GM12878 (cell line): ENCODE measurements around the gene SSB. TPM values are rescaled to one million over a fixed set of nuclear protein-coding genes. Genes with fewer than 3 reads are reported as not detected.

Experiments used
- ATF7 ChIP-seq: fragments of 450-650 bp; IDR thresholded peaks from 2 replicates; pipeline ENCODE4 v1.6.1; 2016; ENCODE audit warnings: low read depth, mild to moderate bottlenecking
- BHLHE40 ChIP-seq, 2 experiments: fragments of 450-650 bp in 1 of 2; IDR thresholded peaks; 2 replicates each; pipeline ENCODE4 v1.6.1; 2011 to 2017; ENCODE audit warnings: low read depth in 2 of 2, borderline replicate concordance in 1 of 2, improper control_type of control experiment in 1 of 2, low read length in 1 of 2, mild to moderate bottlenecking in 1 of 2
- BRCA1 ChIP-seq: IDR thresholded peaks from 2 replicates; pipeline ENCODE4 v1.6.1; 2011; ENCODE audit warnings: low read depth, low read length, improper control_type of control experiment
- CHD4 ChIP-seq: fragments of 200-600 bp; sonication (generic); IDR thresholded peaks from 2 replicates; pipeline ENCODE4 v1.6.1; 2016; ENCODE audit warnings: mild to moderate bottlenecking
- E2F8 ChIP-seq: fragments of 450-650 bp; IDR thresholded peaks from 2 replicates; pipeline ENCODE4 v1.6.1; 2018; ENCODE audit warnings: mild to moderate bottlenecking, low read depth, moderate library complexity; ENCODE audit not compliant: partially characterized antibody
- FOXK2 ChIP-seq: fragments of 450-650 bp; IDR thresholded peaks from 2 replicates; pipeline ENCODE4 v1.6.1; 2017; ENCODE audit warnings: mild to moderate bottlenecking, moderate library complexity
- HDGF ChIP-seq: fragments of 450-650 bp; IDR thresholded peaks from 2 replicates; pipeline ENCODE4 v1.6.1; 2016; ENCODE audit warnings: antibody characterized with exemption
- JUNB ChIP-seq: IDR thresholded peaks from 2 replicates; pipeline ENCODE4 v1.6.1; 2016; ENCODE audit warnings: antibody characterized with exemption, mild to moderate bottlenecking
- KLF5 ChIP-seq: fragments of 450-650 bp; IDR thresholded peaks from 2 replicates; pipeline ENCODE4 v1.6.1; 2014; ENCODE audit warnings: mild to moderate bottlenecking; ENCODE audit not compliant: partially characterized antibody
- MAX ChIP-seq: IDR thresholded peaks from 2 replicates; pipeline ENCODE4 v1.6.1; 2012; ENCODE audit warnings: low read depth, low read length, improper control_type of control experiment
- SMARCA5 ChIP-seq: fragments of 450-650 bp; IDR thresholded peaks from 2 replicates; pipeline ENCODE4 v1.6.1; 2017; ENCODE audit warnings: mild to moderate bottlenecking
- SREBF1 ChIP-seq: IDR thresholded peaks from 2 replicates; pipeline ENCODE4 v1.6.1; 2012; ENCODE audit warnings: mild to moderate bottlenecking, low read length
- SRF ChIP-seq, 2 experiments: IDR thresholded peaks; 2 replicates each; pipeline ENCODE4 v1.6.1; 2011; ENCODE audit warnings: low read depth in 2 of 2, low read length in 2 of 2, mild to moderate bottlenecking in 1 of 2, moderate library complexity in 1 of 2
- TARDBP ChIP-seq: IDR thresholded peaks from 2 replicates; pipeline ENCODE4 v1.6.1; 2016; ENCODE audit warnings: borderline replicate concordance
- ZBTB33 ChIP-seq: fragments of 450-650 bp; IDR thresholded peaks from 2 replicates; pipeline ENCODE4 v1.6.1; 2017; ENCODE audit warnings: mild to moderate bottlenecking
- ZNF24 ChIP-seq: fragments of 450-650 bp; IDR thresholded peaks from 2 replicates; pipeline ENCODE4 v1.6.1; 2017; ENCODE audit warnings: antibody characterized with exemption, mild to moderate bottlenecking
- ZNF384 ChIP-seq: IDR thresholded peaks from 2 replicates; pipeline ENCODE4 v1.6.1; 2012; ENCODE audit warnings: low read depth, mild to moderate bottlenecking, low read length, improper control_type of control experiment, borderline replicate concordance
- polyA plus RNA-seq, 11 experiments: library from polyadenylated mRNA; depleted of rRNA in 4 of 11; unstranded in 6 of 11; stranded (reverse) in 5 of 11; fragments of >200 nt; fragmentation: Nextera tagmentation in 4 of 11; fragmentation: Illumina TruSeq in 1 of 11; extraction: Ambion mirVana in 4 of 11; extraction: Trizol in 1 of 11; gene quantifications; 1 replicate in 1 of 11; 2 replicates in 10 of 11; pipeline versions ENCODE4 v1.2.1 to v1.2.3, GENCODE V29; 2011 to 2016; ENCODE audit warnings: inconsistent platforms in 2 of 11, missing spikeins in 2 of 11, low read depth in 1 of 11
- total RNA-seq, 4 experiments: library from RNA; depleted of rRNA in 3 of 4; stranded (reverse); fragments of >200 nt in 3 of 4; fragmentation: Illumina TruSeq in 1 of 4; extraction: Trizol in 1 of 4; gene quantifications; 2 replicates each; pipeline versions ENCODE4 v1.2.1 to v1.2.3, GENCODE V29; 2013 to 2021
- TF ChIP-seq, protein P1 (sequence below): fragments of 450-650 bp; formaldehyde crosslinking; IDR thresholded peaks from 2 replicates; pipeline ENCODE4 v1.4.0; 2022; ENCODE audit warnings: mild to moderate bottlenecking, moderate library complexity
- TF ChIP-seq, protein P2 (sequence below): fragments of 150-350 bp; IDR thresholded peaks from 2 replicates; pipeline ENCODE4 v1.6.1; 2016; ENCODE audit warnings: low read depth, low read length

Gene SSB
- total and polyA plus RNA-seq, 10 of the 15 experiments (the other 5 are each of a cell fraction or from before 2014, with no cell fraction given) = 103 to 313 (median 200) TPM

DNA sequence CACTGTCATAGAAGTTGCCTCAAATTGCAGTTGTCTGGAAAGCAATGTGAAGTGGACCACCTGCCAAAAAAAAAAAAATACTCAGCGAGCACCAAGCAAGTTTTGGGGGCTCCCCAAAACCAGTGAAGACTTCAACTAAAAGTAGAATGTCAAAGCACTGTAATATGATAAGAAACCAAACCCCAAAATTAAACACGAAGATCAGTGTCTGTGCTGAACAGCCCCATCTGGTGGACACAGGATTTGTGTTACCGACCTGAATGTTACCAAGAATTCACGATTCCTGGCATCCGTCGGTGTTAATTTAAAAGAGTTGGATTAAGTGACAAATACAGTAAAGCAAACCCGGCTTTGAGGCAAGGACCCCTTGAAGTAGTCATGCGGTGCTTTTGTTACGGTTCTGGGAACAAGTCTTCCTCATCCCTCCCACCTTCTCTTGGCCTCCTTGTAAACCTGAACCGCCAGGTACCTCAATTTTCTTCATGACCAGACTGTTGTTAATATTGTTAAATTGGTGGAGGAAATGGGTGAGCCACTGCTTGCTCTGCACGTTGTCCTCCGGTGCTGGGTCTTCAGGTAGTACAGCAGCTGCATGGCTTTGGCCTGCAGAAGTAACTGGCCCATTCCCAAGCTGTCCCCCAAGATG lies 31.3 kb upstream of the SSB start (continued):
- TF ChIP-seq ZNF384 = no peak
- no peak for TF ChIP-seq ZBTB33
- TF ChIP-seq, protein P1, sequence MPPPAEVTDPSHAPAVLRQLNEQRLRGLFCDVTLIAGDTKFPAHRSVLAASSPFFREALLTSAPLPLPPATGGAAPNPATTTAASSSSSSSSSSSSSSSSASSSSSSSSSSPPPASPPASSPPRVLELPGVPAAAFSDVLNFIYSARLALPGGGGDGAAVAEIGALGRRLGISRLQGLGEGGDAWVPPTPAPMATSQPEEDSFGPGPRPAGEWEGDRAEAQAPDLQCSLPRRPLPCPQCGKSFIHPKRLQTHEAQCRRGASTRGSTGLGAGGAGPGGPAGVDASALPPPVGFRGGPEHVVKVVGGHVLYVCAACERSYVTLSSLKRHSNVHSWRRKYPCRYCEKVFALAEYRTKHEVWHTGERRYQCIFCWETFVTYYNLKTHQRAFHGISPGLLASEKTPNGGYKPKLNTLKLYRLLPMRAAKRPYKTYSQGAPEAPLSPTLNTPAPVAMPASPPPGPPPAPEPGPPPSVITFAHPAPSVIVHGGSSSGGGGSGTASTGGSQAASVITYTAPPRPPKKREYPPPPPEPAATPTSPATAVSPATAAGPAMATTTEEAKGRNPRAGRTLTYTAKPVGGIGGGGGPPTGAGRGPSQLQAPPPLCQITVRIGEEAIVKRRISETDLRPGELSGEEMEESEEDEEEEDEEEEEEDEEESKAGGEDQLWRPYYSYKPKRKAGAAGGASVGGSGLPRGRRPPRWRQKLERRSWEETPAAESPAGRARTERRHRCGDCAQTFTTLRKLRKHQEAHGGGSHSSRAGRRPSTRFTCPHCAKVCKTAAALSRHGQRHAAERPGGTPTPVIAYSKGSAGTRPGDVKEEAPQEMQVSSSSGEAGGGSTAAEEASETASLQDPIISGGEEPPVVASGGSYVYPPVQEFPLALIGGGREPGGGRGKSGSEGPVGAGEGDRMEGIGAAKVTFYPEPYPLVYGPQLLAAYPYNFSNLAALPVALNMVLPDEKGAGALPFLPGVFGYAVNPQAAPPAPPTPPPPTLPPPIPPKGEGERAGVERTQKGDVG (CRISPR knock-in tag) = no peak
- TF ChIP-seq BHLHE40 (IDR thresholded peaks at IDR 0.05; ENCODE audit: borderline replicate concordance in 1 of 2, low read depth in 2 of 2, low read length in 1 of 2) = no peak
- TF ChIP-seq SREBF1 = no peak
- TF ChIP-seq E2F8 = no peak
- no peak for TF ChIP-seq CHD4
- no peak for TF ChIP-seq JUNB
- no peak for TF ChIP-seq SRF (IDR thresholded peaks at IDR 0.05; ENCODE audit: low read depth in 2 of 2, low read length in 2 of 2)
- TF ChIP-seq, protein P2, sequence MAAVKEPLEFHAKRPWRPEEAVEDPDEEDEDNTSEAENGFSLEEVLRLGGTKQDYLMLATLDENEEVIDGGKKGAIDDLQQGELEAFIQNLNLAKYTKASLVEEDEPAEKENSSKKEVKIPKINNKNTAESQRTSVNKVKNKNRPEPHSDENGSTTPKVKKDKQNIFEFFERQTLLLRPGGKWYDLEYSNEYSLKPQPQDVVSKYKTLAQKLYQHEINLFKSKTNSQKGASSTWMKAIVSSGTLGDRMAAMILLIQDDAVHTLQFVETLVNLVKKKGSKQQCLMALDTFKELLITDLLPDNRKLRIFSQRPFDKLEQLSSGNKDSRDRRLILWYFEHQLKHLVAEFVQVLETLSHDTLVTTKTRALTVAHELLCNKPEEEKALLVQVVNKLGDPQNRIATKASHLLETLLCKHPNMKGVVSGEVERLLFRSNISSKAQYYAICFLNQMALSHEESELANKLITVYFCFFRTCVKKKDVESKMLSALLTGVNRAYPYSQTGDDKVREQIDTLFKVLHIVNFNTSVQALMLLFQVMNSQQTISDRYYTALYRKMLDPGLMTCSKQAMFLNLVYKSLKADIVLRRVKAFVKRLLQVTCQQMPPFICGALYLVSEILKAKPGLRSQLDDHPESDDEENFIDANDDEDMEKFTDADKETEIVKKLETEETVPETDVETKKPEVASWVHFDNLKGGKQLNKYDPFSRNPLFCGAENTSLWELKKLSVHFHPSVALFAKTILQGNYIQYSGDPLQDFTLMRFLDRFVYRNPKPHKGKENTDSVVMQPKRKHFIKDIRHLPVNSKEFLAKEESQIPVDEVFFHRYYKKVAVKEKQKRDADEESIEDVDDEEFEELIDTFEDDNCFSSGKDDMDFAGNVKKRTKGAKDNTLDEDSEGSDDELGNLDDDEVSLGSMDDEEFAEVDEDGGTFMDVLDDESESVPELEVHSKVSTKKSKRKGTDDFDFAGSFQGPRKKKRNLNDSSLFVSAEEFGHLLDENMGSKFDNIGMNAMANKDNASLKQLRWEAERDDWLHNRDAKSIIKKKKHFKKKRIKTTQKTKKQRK = no peak
- no peak for TF ChIP-seq ZNF24
- no peak for TF ChIP-seq ATF7
- no peak for TF ChIP-seq BRCA1
- no peak for TF ChIP-seq MAX
- TF ChIP-seq KLF5 = no peak
- TF ChIP-seq TARDBP = no peak
- no peak for TF ChIP-seq FOXK2
- TF ChIP-seq SMARCA5 = 0 out of 2 replicates have a peak, but pooled peaks have one; percentile 23
- no peak for TF ChIP-seq HDGF
